HepG2 (cell line): ENCODE data around the gene ATM. TPM values are rescaled to one million over a fixed set of nuclear protein-coding genes. Genes with fewer than 3 reads are reported as not detected.

ENCODE experiments used
- ATAC-seq: fragments of 200-7000 bp; cut with Tn5 transposase; 3 replicates; pipeline ENCODE4 v1.9.1; 2020; ENCODE audit warnings: mild to moderate bottlenecking, moderate library complexity
- BruUV-seq: library from RNA; stranded (reverse); fragments of 400-500 nt; replicated peaks from 2 replicates; lab custom pipeline; 2021; lab: Mats Ljungman, UMichigan
- CTCF ChIA-PET: fragments of 300-600 bp; formaldehyde crosslinking; extraction: SDS; loops from one replicate; lab custom pipeline; 2021; ENCODE audit warnings: low total read pairs, inconsistent platforms, low intra/inter-chr PET ratio; lab: Yijun Ruan, JAX
- POLR2A ChIA-PET: fragments of 350-600 bp; sonication (Branson Sonifier 250); formaldehyde crosslinking; loops from one replicate; lab custom pipeline; 2020; ENCODE audit warnings: antibody characterized with exemption, inconsistent platforms; lab: Yijun Ruan, JAX
- DNase-seq: peaks from one replicate; pipeline ENCODE4 v3.0.0-alpha.2; 2015; ENCODE audit warnings: low spot score
- FAIRE-seq: peaks from 3 replicates; lab custom pipeline; 2011; peaks lifted over from hg19 to GRCh38; lab: Jason Lieb, UNC
- H2AFZ ChIP-seq: one replicate; pipeline ENCODE4 v1.6.1; 2011; ENCODE audit warnings: low read length, inconsistent platforms
- H3K27ac ChIP-seq: fragments of 300-600 bp; 3 replicates; pipeline ENCODE4 v1.8.0; 2011; ENCODE audit warnings: mixed run types, mild to moderate bottlenecking, mixed read lengths, low read length, inconsistent platforms; ENCODE audit not compliant: insufficient read depth; ENCODE audit errors: extremely low read length
- H3K27me3 ChIP-seq, 2 experiments: fragments of 200-600 bp in 1 of 2; 2 replicates in 1 of 2; 3 replicates in 1 of 2; pipeline versions ENCODE4 v1.6.0 to v1.8.0; 2011; ENCODE audit warnings: low read length in 2 of 2, mild to moderate bottlenecking in 2 of 2, moderate library complexity in 2 of 2, inconsistent platforms in 1 of 2; ENCODE audit not compliant: insufficient read depth in 2 of 2, control insufficient read depth in 1 of 2
- H3K36me3 ChIP-seq, 2 experiments: fragments of 200-600 bp in 1 of 2; replicated peaks in 1 of 2; 2 replicates in 1 of 2; 3 replicates in 1 of 2; pipeline versions ENCODE4 v1.5.1 to v1.8.0; 2011; ENCODE audit warnings: low read length in 2 of 2, inconsistent platforms in 1 of 2; ENCODE audit not compliant: insufficient read depth in 2 of 2, control insufficient read depth in 1 of 2
- H3K4me1 ChIP-seq: 2 replicates; pipeline ENCODE4 v1.5.1; 2012; ENCODE audit warnings: low read length, inconsistent platforms; ENCODE audit not compliant: insufficient read depth
- H3K4me2 ChIP-seq: 2 replicates; pipeline ENCODE4 v1.6.0; 2011; ENCODE audit warnings: low read depth, low read length, inconsistent platforms
- H3K4me3 ChIP-seq, 3 experiments: fragments of 200-600 bp in 1 of 3; sonication (generic), shearing (Covaris generic) in 1 of 3; replicated peaks in 1 of 3; 2 replicates each; pipeline ENCODE4 v1.5.1; 2011 to 2016; ENCODE audit warnings: low read length in 3 of 3, inconsistent platforms in 2 of 3, low read depth in 2 of 3, mild to moderate bottlenecking in 2 of 3, control low read depth in 1 of 3, mixed read lengths in 1 of 3; ENCODE audit not compliant: insufficient read depth in 1 of 3
- H3K79me2 ChIP-seq: one replicate; pipeline ENCODE4 v1.6.1; 2011; ENCODE audit warnings: low read length, inconsistent platforms; ENCODE audit not compliant: insufficient read depth
- H3K9ac ChIP-seq: 2 replicates; pipeline ENCODE4 v1.6.0; 2011; ENCODE audit warnings: mild to moderate bottlenecking, low read depth, low read length, inconsistent platforms; ENCODE audit not compliant: insufficient read depth
- H3K9me3 ChIP-seq: 2 replicates; pipeline ENCODE4 v1.5.1; 2012; ENCODE audit warnings: mild to moderate bottlenecking, low read length
- H4K20me1 ChIP-seq: 2 replicates; pipeline ENCODE4 v1.6.0; 2011; ENCODE audit warnings: inconsistent platforms, mild to moderate bottlenecking, low read length, moderate library complexity; ENCODE audit not compliant: insufficient read depth
- CBX5 ChIP-seq: sonication (generic); formaldehyde crosslinking; IDR thresholded peaks from 2 replicates; pipeline ENCODE4 v1.4.0; 2020; ENCODE audit warnings: missing genetic modification reagents, borderline replicate concordance
- FOXA1 ChIP-seq, 2 experiments: fragments of 450-650 bp in 1 of 2; sonication (generic) in 1 of 2; formaldehyde crosslinking in 1 of 2; IDR thresholded peaks; 2 replicates each; pipeline versions ENCODE4 v1.4.0 to v1.6.1; 2016 to 2020; ENCODE audit warnings: missing genetic modification reagents in 1 of 2
- HBP1 ChIP-seq: IDR thresholded peaks from 2 replicates; pipeline ENCODE4 v1.6.1; 2016; ENCODE audit warnings: low read depth, control low read depth
- TBL1XR1 ChIP-seq: fragments of 150-350 bp; IDR thresholded peaks from 2 replicates; pipeline ENCODE4 v1.6.1; 2014; ENCODE audit warnings: borderline replicate concordance, low read length; ENCODE audit not compliant: partially characterized antibody
- ZNF407 ChIP-seq: sonication (generic); formaldehyde crosslinking; IDR thresholded peaks from one replicate; pipeline ENCODE4 v1.5.1; 2020; ENCODE audit warnings: mild to moderate bottlenecking, missing genetic modification reagents; ENCODE audit errors: not compliant biosample characterization
- WGBS: methylation state at CpG from one replicate; pipeline ENCODE4 v1.1.6; 2017; ENCODE audit warnings: low lambda C conversion rate; 5-methylcytosine and 5-hydroxymethylcytosine counted together
- in situ Hi-C: cut with HindIII; loops from 2 replicates; pipeline ENCODE4 v1.10.0; 2017; ENCODE audit warnings: low pct_unique_long_range_greater_than_20kb; ENCODE audit not compliant: extremely low pct_ligation_motif_present
- intact Hi-C: fragments of 100-400 bp; cut with micrococcal nuclease; formaldehyde crosslinking; loops from one replicate; pipeline ENCODE4 v1.10.0; 2022; ENCODE audit not compliant: unreplicated experiment
- polyA plus RNA-seq, 8 experiments: library from polyadenylated mRNA; depleted of rRNA in 3 of 8; stranded (reverse) in 7 of 8; unstranded in 1 of 8; fragments of >200 nt; fragmentation: Illumina TruSeq in 4 of 8; extraction: Trizol in 4 of 8; gene quantifications; 2 replicates each; pipeline versions ENCODE4 v1.2.1 to v1.2.3, GENCODE V29; 2011 to 2016; ENCODE audit warnings: low read depth in 4 of 8, missing spikeins in 1 of 8, mixed read lengths in 1 of 8; ENCODE audit not compliant: insufficient read depth in 1 of 8
- total RNA-seq, 5 experiments: library from RNA; depleted of rRNA; stranded (reverse); fragments of >200 nt; fragmentation: Illumina TruSeq; extraction: Trizol; gene quantifications; 2 replicates each; pipeline ENCODE4 v1.2.3, GENCODE V29; 2016; ENCODE audit warnings: low read depth in 1 of 5

Gene ATM
- total and polyA plus RNA-seq, 2 of the 13 experiments (the other 11 are each of a cell fraction or from before 2014, with no cell fraction given) = 40.0 to 71.6 TPM

GRCh38 chr11:108364159-108364558, 141.3 kb downstream of the ATM start (continued):
- no peak for TF ChIP-seq CBX5 (CRISPR knock-in tag)
- no peak for TF ChIP-seq ZNF407 (CRISPR knock-in tag)
- TF ChIP-seq, all 625 proteins: peak for 0

GRCh38 chr11:108368134-108368533, 145.3 kb downstream of the ATM start:
- CTCF ChIA-PET = no interaction called here
- BruUV-seq = TSS peak; percentile 27
- intact Hi-C loops = no loop called here
- Histone ChIP-seq H3K9me3 (no peaks in the 10 kb centered on the region), H3K27ac (no peak overlapping the region), H3K4me2 (no peak overlapping the region), H3K36me3 (peaks cover 6 to 16% of the 10 kb centered on the region in 2 experiments), H3K27me3 (no peaks in the 10 kb centered on the region), H3K79me2 (no peaks in the 10 kb centered on the region), H3K9ac (no peak overlapping the region), H3K4me1 (no peaks in the 10 kb centered on the region), H3K4me3 (no peak overlapping the region), H4K20me1 (no peaks in the 10 kb centered on the region), H2AFZ (no peak overlapping the region)
- in situ Hi-C loops = no loop called here
- POLR2A ChIA-PET = no interaction called here
- no peak for DNase-seq
- no peak for ATAC-seq
- no peak for FAIRE-seq
- TF ChIP-seq FOXA1 (IDR thresholded peaks at IDR 0.05) (no peak), FOXA1 (CRISPR knock-in tag; IDR thresholded peaks at IDR 0.05) (no peak), HBP1 (CRISPR knock-in tag) (no peak), TBL1XR1 (no peak)
- WGBS = 100% methylated on average over 1 of the region's 1 CpG
